Activated effector memory CD4-positive, alpha-beta T cell treated with anti-CD3 and anti-CD28 coated beads, Interleukin-2, amount 50 U/mL, for 16 hours (primary cell): ENCODE results near the gene ETFA.

ENCODE experiments used
- DNase-seq: peaks from one replicate; pipeline ENCODE4 v3.0.0-alpha.2; 2020

Gene ETFA

DNA sequence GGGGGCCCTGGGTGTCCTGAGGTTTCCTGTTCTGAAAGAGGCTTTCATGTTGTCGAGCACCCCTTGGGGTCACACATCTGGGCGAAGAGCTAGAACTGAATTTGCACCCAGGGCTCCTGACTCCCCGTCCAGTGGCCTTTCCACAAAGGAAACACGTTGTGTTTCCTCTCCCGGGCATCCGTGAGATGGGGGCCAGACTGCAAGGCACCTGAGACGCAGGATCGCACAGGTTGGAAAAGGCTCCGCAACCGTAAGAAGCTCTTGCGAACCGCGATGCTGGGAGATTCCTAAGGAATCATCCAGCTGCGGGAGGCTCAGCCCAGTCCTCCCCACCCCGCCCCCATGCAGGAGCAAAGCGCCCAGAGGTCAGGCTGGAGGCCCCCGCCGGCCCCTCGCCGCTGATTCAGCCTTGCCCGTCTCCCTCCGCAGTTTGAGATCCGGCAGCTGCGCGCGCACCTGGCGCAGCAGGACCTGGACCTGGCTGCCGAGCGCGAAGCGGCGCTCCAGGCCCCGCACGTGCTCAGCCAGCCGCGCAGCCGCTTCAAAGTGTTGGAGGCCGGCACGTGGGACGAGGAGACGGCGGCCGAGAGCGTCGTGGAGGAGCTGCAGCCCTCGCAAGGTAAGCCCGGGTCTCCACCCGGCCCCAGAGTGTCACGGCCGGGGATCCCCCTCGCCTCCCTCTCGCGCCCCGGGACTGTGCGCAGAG, 119.6 kb downstream of the ETFA start:
- DNase-seq = no peak

DNA sequence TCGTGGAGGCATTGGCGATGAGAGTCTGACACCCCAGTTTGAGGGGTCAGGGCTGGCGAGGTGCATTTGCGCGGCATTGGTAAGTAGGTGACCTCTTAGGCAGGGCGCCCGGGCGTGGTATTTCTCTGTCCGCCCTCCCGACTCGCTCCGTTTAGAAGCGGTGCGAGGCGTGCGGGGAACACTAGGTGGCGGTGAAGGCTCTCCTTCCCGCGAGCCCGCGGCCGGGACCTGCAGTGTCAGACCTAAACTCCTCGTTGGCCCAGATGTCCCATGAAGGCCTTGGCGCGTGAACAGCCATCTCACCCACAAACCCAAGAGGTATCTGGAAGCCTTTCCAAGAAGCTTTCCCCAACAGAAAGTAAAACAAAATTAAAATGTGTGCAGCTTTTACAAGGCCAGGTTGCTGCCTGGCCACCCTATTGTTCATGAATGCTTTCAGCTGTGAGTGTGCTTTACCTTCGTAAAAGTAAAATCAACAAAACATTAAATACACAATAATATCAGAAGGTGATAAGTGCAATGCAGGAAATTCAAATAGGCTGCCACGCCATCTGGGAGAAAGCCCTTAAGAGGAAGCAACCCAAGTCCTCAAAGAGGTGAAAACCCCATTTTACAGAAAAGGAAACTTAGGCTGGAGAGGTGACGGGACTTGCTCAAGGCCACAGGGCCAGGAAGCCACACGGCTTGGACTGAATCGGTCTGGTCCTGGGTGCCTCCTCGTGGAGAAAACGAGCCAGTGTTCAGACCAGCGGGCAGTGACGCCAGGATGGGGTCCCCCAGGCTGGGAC, 120.3 kb downstream of the ETFA start:
- peak; percentile 87 for DNase-seq

DNA sequence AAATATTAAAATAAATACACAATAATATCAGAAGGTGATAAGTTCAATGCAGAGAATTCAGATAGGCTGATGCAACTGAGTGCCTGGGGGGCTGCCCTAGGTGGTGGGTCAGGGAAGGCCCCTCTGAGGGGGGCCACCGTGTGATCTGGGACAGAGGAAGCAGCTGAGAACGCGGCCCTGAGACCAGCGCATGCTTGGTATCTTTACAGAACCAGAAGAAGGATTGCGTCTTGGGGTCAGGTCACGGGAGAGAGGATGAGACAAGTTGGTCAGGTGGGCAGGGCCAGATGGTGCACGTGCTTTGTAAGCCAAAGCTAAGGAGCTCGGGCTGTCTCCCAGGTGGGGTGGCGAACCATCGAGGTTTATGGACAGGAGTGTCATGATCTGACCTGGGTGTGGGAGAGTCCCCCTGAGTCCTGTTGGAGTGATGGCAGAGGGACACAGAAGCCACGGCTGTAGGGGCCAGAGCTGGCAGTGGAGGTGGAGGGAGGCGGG, 121.2 kb downstream of the ETFA start:
- DNase-seq = no peak

DNA sequence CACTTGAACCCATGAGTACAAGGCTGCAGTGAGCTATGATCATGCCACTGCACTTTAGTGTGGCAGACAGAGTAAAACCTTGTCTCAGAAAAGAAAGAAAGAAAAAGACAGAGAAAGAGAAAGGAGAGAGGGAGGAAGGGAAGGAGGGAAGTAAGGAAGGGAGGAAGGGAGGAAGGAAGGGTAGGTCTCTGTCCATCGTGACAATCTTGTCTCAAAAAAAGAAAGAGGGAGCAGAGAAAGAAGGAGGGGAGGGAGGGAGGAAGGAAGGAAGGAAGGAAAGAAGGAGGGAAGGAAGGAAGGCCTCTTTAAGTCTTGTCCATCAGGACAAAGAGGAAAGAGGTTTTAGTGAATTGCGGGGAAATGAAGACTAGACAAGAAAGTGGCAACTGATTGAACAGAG, 122.2 kb downstream of the ETFA start:
- no peak for DNase-seq

DNA sequence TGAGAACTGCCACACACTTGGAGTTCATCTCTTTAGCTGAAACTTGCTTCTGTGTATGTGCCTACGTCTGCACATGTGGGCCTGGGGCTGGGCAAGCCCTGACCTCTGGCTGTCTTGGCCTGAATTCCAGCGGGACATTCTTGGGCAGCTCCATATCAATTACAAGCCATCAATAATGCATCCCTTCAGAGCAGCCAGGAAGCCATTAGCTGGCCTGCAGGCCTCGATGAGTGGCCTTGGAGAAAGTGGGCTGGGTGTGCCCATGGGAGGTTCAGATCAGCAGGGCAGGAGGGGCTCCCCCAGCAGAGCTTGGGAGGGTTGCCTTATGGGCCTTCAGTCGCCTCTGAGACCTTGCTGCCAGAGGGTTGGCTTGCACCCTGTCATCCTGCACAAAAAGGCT, 124.1 kb downstream of the ETFA start:
- DNase-seq = no peak

DNA sequence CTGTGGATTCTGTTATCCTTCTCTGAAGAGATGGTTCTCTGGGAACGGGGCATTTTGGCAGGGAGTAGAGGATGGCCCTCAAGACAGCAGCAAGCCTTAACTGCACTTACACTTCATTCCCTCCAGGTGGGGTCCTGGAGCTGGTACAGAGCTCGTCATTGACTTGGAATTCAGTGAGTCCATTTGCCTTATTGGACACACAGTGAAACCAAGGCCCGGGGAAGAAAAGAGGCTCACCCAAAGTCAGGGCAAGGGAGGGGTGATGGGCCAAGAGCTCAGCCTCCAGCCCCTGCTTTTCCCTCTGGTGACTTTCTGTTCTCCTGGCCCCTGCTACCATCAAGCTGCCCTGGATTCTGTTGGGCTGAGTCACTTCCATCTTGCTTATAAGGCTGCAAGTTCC, 125.6 kb downstream of the ETFA start:
- DNase-seq = no peak

DNA sequence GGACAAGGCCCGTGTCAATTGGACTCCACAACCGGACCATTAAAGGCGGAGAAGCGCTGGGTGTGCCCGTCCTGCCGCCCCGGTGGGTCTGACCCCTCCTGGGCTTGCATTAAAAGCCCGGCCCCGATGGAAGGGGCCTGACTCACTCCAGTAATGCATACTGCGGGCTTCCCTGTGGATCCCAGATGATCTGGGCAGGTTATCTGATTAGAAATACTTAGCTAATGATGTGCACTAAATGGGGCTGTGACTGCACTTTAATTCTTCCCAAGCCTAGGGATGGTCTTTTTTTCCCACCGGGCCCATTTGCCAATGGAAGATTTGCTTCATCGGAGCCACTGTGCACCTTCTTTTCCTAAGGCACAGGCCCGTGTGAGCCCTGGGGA, 126.6 kb downstream of the ETFA start:
- DNase-seq = no peak

DNA sequence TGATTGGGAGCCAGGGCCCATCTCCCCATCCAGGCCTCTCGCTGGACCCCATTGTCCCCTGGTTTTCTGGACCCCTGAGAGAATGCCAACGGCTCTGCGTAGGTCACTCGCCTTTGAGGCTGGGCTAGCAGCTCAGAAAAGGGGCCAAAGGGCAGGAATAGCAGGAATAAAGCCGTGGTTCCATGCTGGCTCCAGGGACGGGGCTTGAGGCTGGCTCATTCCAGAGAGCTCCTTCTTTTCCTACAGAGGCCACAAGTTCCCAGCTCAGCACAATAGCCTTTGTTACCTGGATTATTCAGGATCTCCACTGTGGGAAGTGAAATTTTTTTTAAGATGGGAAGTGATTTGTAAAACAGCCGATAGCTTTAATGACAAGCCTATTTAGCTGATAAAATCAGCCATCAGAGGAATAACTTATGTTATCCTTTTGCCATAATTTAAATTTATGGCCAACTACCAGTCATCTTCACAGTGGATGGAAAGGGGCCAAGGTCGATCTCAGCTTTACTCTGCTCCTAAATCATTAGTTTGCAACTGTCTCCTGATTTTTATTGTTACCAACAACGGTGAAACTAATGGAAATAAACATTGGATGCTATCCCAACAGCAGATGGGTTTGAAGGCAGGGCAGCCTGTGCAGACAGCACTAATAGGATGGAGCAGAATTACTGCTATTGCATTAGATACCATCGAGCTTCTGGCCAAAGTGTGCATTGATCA, 127.2 kb downstream of the ETFA start:
- no peak for DNase-seq

DNA sequence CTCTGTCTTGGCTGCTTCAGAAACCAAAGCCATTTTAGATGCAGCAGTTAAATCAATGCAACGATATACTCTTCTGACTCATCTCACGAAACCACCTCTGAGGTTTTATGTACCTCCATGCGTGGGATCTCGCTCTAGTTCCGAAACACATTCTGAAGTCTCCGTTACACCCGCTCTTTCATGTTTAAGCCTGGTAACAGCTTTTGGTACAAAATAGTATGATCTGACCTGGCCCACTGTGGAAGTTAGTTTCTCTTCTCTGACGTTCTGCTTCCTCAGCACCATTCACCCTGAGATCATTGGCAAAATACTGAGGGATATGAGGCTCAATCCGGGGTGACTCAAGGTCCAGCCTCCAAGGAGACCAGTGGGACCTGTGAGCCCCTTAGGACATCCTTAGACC, 129.6 kb downstream of the ETFA start:
- DNase-seq = peak; percentile 66

DNA sequence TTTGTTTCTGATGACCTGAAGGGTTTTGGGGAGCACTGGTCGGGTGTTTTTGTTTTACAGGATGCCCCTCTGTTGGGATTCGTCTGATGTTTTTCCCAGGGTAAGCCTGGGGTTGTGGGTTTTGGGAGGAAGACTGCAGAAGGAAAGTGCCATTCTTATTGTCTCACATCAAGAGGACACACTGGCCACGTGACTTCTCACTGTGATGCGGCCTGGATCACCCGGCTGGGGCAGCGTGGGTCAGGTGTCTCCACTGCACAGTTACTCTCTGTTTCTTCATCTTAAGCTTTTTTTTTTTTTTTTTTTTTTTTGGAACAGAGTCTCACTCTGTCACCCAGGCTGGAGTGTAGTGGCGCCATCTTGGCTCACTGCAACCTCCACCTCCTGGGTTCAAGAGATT, 130.9 kb downstream of the ETFA start:
- no peak for DNase-seq

DNA sequence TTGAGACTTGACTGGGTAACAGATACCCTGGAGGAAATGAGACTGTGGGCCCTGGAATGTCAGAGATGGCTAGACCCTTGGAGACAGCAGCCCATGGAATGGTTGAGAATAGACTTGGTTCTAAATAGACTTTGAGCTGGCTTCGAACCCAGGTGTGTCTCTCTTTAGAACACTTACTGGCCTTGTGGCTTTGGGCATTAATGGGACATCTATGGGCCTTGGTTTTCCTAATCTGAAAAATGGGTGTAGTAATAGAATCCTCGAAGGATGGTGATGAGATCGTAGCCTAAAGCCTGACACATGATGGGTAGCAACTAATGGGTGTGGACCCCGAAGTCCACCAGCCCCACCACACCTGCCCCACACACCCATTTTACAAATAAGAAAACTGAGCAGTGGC, 132.2 kb downstream of the ETFA start:
- DNase-seq = no peak

DNA sequence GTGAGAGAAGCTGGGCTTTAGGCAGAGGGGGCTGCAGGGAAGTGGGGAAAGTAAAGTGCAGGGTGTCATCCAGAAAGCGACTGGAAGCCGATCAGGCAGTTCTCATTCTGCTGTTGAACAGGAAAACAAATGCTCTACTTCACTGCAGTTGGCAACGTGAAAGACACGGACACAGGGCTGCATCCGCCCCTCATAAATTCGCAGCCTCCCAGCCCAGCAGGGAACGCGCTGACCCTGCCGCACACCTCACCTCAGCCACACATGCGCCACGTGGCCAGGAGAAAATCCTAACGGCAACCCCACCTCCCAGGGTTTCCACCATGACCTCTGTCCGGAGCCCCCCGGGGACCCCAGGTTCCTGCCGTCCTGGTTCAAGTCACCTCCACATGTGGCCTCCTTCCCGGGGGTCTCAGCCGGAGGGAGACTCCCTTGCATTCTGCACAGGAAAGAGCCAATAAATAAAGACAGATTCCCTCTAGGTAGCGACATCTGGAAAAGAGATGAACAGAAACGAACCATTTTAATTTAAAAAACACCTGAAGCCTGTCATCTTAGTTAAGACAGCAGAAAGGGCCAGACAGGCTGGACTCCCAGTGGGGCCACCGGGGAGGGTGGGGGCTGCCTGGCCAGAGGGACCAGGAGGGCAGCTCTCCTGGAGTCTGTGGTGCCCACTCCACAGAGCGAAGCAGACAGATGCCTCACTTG, 132.8 kb downstream of the ETFA start:
- DNase-seq = no peak

DNA sequence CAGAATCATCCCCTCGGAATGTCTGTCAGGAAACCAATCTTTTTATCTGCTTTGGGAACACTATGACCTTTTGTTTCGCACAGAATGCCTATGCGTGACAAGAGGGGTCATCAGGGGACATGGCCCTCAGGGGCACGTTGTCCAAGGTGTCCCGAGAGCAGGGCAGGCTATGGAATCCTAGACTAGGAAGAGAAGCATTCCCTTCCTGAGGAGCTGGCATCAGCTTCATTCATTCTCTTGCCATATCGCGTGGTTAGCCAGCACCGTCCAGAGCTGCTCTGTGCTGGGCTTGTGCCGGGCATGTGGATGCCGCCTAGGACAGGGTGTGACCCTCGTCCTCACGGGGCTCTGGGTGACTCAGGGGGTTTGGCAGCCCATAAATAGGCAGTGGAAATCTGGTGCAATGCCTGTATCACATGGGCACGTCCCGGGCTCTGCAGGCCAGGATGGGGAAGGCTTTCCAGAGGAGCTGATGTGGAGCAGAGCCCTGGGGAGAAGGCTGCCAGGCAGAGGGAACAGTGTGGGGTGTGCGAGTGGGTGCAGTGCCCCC, 133.7 kb downstream of the ETFA start:
- no peak for DNase-seq

DNA sequence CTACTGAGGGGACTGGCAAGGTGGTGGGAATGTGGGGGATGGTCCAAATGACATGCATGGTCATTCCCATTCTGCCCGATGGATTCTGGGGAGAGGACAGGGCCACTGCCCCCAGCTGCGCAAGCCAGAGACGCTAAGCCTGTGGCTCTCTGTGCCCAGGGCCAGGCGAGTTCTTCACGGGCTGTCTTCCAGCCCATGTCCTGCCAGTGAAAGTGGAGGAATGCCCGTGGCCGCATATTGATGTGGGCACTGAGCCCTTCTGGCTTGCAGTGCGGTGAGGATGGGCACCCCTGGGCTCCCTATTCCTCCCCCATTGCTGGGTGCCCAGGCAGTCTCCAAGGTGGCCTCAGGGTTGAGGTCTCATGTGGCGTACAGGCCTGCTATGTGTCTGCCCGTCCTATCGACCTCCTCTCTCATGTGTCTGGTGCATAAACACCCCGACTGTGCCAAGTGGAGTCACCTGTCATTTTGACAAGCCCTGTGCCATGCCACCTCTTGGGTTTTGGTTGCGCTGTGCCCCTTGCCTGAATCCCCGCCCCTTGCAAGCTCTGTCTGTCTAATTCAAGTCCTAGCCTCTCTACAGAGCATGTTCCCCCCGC, 134.7 kb downstream of the ETFA start:
- DNase-seq = no peak

DNA sequence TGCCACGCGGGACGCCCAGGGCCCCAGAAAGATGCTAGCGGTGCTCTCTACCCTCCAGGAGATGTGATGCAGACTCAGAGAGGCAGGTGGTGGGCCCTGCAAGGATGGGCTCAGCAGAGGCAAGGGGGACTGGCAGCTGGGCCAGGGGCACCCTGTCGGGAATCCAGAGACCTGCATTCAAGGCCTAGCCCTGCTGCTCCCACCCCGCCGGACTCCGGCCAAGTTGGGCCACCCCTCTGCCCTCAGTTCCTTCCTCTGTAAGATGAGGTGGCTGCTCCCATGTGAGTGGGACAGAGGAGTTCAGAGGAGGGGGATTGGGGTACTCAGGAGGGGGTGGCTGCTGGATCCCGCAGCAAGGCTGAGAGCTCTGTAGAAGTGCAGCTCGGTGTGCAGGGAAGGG, 135.2 kb downstream of the ETFA start:
- DNase-seq = no peak

DNA sequence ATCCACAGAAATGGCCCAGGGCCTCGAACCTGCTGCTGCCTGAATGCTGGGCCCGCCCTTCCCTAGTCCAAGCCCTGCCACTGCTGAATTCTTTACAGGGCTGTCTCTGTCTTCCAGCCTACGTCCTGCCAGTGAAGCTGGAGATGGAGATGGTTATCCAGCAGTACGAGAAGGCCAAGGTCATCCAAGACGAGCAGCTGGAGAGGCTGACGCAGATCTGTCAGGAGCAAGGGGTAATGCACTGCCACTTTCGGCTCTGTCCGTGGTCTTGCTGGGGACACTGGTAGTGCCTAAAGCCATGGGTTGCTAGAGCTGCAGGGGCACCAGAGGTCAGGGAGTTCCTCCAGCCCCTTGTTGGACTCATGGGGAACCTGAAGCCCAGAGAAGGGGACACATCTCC, 135.8 kb downstream of the ETFA start:
- no peak for DNase-seq

DNA sequence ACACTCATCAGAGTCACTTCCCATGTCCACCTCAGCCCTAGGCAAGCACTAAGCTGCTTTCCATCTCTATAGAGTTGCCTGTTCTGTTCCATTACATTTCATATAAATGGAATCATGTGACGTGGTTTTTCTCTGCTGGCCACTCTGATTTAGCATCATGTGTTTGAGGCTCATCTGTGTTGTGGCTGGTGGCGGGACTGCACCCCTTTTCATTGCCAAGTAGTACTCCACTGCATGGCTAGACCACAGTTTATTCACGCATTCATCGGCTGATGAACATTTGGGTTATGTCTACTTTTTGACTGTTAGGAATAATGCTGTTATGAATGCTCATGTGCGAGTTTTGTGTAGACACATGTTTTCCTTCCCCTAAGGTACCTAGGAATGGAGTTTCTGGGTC, 136.6 kb downstream of the ETFA start:
- DNase-seq = no peak

DNA sequence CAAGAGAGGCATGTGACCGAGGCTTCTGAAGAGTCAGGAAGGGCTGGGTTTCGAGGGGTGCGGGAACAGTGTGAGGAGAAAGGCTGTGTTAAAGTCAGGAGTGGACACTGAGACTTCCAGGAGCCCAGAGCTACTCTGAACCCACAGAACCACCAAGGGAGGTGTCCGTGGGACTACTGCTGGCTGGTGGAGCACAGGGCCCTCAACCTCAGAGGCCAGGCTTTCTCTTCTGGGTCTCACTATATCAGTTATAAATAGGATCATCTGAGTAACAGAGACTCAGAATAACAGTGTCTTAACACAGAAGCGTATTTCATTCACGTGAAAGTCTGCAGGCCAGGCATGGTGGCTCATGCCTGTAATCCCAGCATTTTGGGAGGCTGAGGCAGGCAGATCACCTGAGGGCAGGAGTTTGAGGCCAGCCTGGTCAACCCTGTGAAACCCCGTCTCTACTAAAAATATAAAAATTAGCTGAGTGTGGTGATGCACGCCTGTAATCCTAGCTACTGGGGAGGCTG, 137.9 kb downstream of the ETFA start:
- no peak for DNase-seq

DNA sequence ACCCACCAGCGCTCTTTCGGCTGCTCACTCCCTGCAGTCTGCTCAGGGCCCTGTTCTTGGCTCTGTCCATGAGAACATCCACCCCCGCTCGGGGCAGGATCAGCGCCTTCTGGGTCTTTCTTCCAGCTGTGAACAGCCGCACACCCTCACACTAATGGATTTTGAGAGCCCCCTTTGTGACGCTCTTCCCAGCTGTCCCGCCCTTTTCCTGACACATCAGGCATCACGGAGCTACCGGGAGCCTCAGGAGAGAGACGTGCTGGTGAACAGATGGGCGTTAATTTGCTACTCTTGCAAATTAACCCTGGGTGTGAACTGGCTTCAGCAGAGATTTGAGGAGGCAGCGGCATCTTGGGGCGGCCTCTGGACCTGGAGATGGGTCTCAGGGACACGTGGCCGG, 138.5 kb downstream of the ETFA start:
- DNase-seq = no peak

DNA sequence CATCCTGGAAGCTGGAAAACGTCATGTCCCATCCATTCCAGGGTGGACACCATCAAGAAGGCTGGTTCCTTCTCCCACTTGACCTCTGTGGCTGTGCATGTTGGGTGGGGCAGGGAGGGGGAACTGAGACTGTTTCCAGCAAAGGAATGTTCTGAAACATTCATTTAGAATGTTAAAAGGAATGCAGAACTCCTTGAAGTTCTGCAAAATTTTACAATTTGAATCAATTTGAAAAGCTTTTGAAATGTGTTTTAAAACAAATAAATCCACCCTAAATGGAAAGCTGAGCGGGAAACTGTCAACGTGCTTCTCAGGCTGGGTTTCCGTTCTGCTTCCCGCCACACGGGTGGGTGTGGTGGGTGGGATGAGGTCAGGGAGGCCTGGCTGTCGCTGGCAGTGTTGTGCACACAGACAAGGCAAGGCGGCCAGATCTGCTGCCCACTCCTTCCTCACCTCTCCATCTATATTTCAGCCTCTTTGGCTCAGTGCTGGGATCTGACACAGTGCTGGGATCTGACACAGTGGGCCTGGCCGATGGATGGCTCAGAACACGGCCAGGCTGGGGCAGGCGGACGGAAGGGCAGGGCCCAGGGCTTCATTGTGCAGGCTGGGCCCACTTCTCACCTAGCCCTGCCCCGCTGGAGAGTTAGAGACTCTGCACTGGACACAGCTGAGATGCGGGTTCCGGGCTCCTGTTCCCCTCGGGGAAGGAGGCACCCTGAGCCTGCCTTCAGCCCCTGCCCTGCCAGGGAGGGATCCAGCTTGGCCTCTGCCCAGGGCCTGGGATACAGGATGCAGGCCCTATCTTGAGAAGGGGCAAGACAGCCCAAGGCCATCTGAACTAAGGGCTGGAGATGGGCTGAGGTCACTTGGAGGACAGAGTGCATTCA, 141.1 kb downstream of the ETFA start:
- DNase-seq = no peak

DNA sequence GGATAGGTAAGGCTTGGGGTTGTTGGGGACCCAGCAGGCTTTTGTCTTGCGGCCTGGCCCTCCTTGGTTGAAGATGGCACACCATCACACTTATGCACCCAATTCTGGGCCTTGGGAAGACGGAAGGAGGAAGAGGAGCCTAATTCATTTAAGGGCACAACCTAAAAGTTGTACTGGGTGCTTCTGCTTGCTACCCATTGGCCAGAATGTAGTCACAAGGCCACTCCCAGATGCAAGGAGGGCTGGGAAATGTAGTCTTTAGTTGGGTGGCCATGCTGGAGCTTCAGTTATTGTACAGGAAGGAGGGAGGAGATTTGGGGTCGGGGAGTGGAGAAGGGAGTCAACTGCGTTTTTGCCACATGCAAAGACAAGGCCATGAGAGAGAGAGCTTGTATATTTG, 142.3 kb downstream of the ETFA start:
- DNase-seq = no peak
